ENCODE data around the gene LRFN3.
A peak's percentile ranks its signal among the peaks of the same experiment; 100 is the strongest.

LRFN3 gene

DNA sequence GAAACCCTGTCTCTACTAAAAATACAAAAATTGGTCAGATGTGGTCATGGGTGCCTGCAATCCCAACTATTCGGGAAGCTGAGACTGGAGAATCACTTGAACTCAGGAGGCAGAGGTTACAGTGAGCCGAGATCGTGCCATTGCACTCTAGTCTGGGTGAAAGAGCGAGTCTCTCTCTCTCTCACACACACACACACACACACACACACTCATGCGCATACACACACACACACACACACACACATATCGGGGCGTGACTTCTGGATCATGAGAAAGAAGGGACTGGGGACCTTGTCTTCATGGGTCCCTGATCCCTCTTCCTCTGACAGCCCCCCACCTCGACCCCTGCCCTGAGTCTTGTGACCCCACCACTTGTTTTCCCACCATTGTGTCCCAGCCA, 47.0 kb downstream of the LRFN3 start:
- H3K4me3 ChIP-seq (ENCODE audit: control insufficient read depth in 1 of 7, extremely low read depth in 1 of 7, insufficient read depth in 4 of 7, low read depth in 2 of 7, low read length in 6 of 7), result no peak overlapping the region
- no peaks in the 10 kb centered on the region for H3K9me3 ChIP-seq (ENCODE audit: control extremely low read depth in 1 of 5, control insufficient read depth in 4 of 5, insufficient read depth in 2 of 5, low read depth in 1 of 5, low read length in 4 of 5)
- 82% methylated on average over 5 of the region's 8 CpGs for WGBS (ENCODE audit: insufficient coverage)
- CTCF ChIA-PET, result no interaction called here
- DNase-seq, result no peak
- H3K4me1 ChIP-seq (ENCODE audit: control extremely low read depth in 1 of 4, control insufficient read depth in 4 of 4, insufficient read depth in 4 of 4, low read length in 3 of 4), result peaks cover 0 to 8% (median 5%) of the 10 kb centered on the region in 4 experiments
- peaks cover 0 to 29% (median 11%) of the 10 kb centered on the region in 5 experiments for H3K27me3 ChIP-seq (replicated peaks in 2 of 5; ENCODE audit: control insufficient read depth in 4 of 5, insufficient read depth in 5 of 5, low read length in 4 of 5)
- POLR2A ChIA-PET, result no interaction called here
- no peak overlapping the region for H3K27ac ChIP-seq (ENCODE audit: insufficient read depth in 1 of 2, low read depth in 1 of 2, low read length in 2 of 2, poor library complexity in 1 of 2, severe bottlenecking in 2 of 2)
- no peaks in the 10 kb centered on the region for H3K36me3 ChIP-seq (ENCODE audit: control insufficient read depth in 4 of 4, insufficient read depth in 4 of 4, low read length in 3 of 4)

DNA sequence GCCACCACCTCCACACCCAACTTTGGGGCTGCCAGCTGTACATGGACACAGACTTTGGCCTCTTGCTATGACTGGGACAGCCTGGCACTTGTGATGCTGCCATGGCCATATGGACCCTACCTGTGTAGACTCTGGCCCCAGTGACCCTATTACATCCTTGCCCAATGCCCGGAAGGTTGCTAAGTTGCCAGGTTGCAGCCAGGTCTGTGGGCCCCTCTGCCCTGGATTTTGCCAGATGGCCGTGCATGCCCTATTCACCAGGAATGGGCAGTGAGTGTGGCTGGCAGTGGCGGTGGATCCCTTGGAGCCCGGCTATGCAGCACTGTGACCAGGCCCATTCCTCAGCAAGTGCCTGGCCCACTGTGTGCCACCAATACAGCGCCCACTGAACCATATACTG, 49.9 kb downstream of the LRFN3 start:
- no peaks in the 10 kb centered on the region for H3K36me3 ChIP-seq (ENCODE audit: control insufficient read depth in 4 of 4, insufficient read depth in 4 of 4, low read length in 3 of 4)
- no peak overlapping the region for H3K4me3 ChIP-seq (ENCODE audit: control insufficient read depth in 1 of 7, extremely low read depth in 1 of 7, insufficient read depth in 4 of 7, low read depth in 2 of 7, low read length in 6 of 7)
- no peak for DNase-seq
- peaks cover 0 to 13% (median 8%) of the 10 kb centered on the region in 5 experiments for H3K27me3 ChIP-seq (replicated peaks in 2 of 5; ENCODE audit: control insufficient read depth in 4 of 5, insufficient read depth in 5 of 5, low read length in 4 of 5)
- no peak overlapping the region for H3K27ac ChIP-seq (ENCODE audit: insufficient read depth in 1 of 2, low read depth in 1 of 2, low read length in 2 of 2, poor library complexity in 1 of 2, severe bottlenecking in 2 of 2)
- WGBS (ENCODE audit: insufficient coverage), result 98% methylated on average over 5 of the region's 5 CpGs
- no peaks in the 10 kb centered on the region for H3K9me3 ChIP-seq (ENCODE audit: control extremely low read depth in 1 of 5, control insufficient read depth in 4 of 5, insufficient read depth in 2 of 5, low read depth in 1 of 5, low read length in 4 of 5)
- H3K4me1 ChIP-seq (ENCODE audit: control extremely low read depth in 1 of 4, control insufficient read depth in 4 of 4, insufficient read depth in 4 of 4, low read length in 3 of 4), result peaks cover 0 to 8% (median 5%) of the 10 kb centered on the region in 4 experiments
- POLR2A ChIA-PET, result no interaction called here
- CTCF ChIA-PET, result no interaction called here

DNA sequence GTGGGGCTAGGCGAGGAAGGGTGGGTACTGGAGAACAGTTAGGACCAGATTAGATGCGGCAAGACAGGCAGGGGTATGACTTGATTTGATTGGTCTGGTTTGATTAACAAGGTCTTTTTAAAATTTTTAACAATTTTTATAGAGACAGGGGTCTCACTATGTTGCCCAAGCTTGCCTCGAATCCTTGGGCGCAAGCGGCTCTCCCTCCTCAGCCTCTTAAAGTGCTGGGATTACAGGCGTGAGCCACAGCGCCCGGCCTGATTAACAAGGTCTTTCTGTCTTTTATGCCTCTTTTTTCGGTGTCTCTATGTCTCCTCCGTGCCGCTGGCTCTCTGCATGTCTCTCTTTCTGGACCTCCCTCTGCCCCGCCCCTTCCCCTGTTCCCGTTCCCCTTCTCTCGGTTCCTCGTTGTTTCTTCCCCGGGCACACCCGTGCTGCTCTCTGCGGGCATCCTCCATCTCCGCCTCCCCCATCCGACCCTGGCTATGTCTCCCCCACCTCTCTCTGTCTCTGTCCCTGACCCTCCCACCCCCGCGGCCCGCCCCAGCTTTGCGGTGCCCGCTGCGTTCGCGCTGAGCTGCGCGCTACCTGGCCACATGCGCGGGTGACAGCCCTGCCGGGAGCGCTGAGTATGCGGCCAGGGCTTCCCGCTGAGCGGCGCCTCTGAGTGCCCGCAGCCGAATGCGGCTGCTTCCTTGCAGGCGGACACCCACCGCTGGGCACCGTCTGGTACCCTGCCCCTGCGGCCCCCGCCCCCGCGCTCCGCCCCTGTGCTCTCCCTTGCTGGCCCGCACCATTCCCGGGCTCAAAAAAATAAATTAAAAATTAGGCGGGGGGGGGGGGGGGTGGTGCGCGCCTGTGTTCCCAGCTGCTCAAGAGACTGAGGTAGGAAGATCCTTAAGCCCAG, 50.7 kb downstream of the LRFN3 start:
- H3K4me3 ChIP-seq (ENCODE audit: control insufficient read depth in 1 of 7, extremely low read depth in 1 of 7, insufficient read depth in 4 of 7, low read depth in 2 of 7, low read length in 6 of 7), result peak overlapping the region in 6 of 7 experiments; percentile 10 to 74 (median 55)
- ChIA-PET CTCF (interaction anchor here (1.4 to 1.5 kb wide), 2 partner anchors 10 to 13 kb away, joined by 4 read pairs; no protein-coding TSS in a partner anchor), POLR2A (no interaction called here)

DNA sequence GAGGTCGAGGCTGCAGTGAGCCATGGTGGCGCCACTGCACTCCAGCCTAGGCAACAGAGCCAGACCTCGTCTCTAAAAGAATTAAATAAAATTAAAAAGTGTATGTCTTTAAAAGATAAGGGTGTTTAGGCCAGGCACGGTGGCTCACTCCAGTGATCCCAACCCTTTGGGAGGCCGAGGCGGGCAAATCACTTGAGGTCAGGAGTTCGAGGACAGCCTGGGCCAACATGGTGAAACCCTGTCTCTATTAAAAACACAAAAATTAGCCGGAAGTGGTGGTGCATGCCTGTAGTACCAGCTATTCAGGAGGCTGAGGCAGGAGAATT, 51.4 kb downstream of the LRFN3 start:
- H3K9me3 ChIP-seq (ENCODE audit: control extremely low read depth in 1 of 5, control insufficient read depth in 4 of 5, insufficient read depth in 2 of 5, low read depth in 1 of 5, low read length in 4 of 5), result no peaks in the 10 kb centered on the region
- ChIA-PET POLR2A (no interaction called here), CTCF (interaction anchor here (1.4 to 1.5 kb wide), 2 partner anchors 9 to 13 kb away, joined by 4 read pairs; no protein-coding TSS in a partner anchor)
- WGBS (ENCODE audit: insufficient coverage), result 31% methylated on average over 4 of the region's 8 CpGs
- H3K27me3 ChIP-seq (replicated peaks in 2 of 5; ENCODE audit: control insufficient read depth in 4 of 5, insufficient read depth in 5 of 5, low read length in 4 of 5), result peaks cover 0 to 8% (median 5%) of the 10 kb centered on the region in 5 experiments
- no peak for DNase-seq
- no peak overlapping the region for H3K27ac ChIP-seq (ENCODE audit: insufficient read depth in 1 of 2, low read depth in 1 of 2, low read length in 2 of 2, poor library complexity in 1 of 2, severe bottlenecking in 2 of 2)
- peak overlapping the region in 1 of 7 experiments; percentile 74 for H3K4me3 ChIP-seq (ENCODE audit: control insufficient read depth in 1 of 7, extremely low read depth in 1 of 7, insufficient read depth in 4 of 7, low read depth in 2 of 7, low read length in 6 of 7)
- peaks cover 0 to 8% (median 5%) of the 10 kb centered on the region in 4 experiments for H3K4me1 ChIP-seq (ENCODE audit: control extremely low read depth in 1 of 4, control insufficient read depth in 4 of 4, insufficient read depth in 4 of 4, low read length in 3 of 4)
- no peaks in the 10 kb centered on the region for H3K36me3 ChIP-seq (ENCODE audit: control insufficient read depth in 4 of 4, insufficient read depth in 4 of 4, low read length in 3 of 4)

More for the DNA sequence above, 50.7 kb downstream of the LRFN3 start:
- WGBS (ENCODE audit: insufficient coverage), result 10% methylated on average over 38 of the region's 54 CpGs
- peak; percentile 21 to 53 (median 49) for DNase-seq
- no peaks in the 10 kb centered on the region for H3K36me3 ChIP-seq (ENCODE audit: control insufficient read depth in 4 of 4, insufficient read depth in 4 of 4, low read length in 3 of 4)
- H3K4me1 ChIP-seq (ENCODE audit: control extremely low read depth in 1 of 4, control insufficient read depth in 4 of 4, insufficient read depth in 4 of 4, low read length in 3 of 4), result peaks cover 0 to 8% (median 5%) of the 10 kb centered on the region in 4 experiments
- no peaks in the 10 kb centered on the region for H3K9me3 ChIP-seq (ENCODE audit: control extremely low read depth in 1 of 5, control insufficient read depth in 4 of 5, insufficient read depth in 2 of 5, low read depth in 1 of 5, low read length in 4 of 5)
- H3K27me3 ChIP-seq (replicated peaks in 2 of 5; ENCODE audit: control insufficient read depth in 4 of 5, insufficient read depth in 5 of 5, low read length in 4 of 5), result peaks cover 0 to 13% (median 8%) of the 10 kb centered on the region in 5 experiments
- H3K27ac ChIP-seq (ENCODE audit: insufficient read depth in 1 of 2, low read depth in 1 of 2, low read length in 2 of 2, poor library complexity in 1 of 2, severe bottlenecking in 2 of 2), result no peak overlapping the region

DNA sequence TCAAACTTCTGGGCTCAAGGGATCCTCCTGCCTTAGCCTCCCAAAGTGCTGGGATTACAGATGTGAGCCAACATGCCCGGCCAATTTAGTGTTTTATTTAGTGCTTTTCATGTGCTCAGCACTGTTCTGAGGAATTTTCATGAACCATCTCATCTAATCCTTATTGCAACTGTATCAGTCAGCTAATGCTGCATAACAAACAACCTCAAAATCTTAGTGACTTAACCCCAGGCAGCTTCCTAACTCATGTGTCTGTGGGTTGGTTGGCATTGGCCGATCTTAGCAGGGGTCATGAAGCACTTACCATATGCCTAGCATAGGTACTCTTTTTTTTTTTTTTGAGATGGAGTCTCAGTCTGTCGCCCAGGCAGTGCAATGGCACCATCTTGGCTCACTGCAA, 52.6 kb downstream of the LRFN3 start:
- 100% methylated on average over 2 of the region's 3 CpGs for WGBS (ENCODE audit: insufficient coverage)

DNA sequence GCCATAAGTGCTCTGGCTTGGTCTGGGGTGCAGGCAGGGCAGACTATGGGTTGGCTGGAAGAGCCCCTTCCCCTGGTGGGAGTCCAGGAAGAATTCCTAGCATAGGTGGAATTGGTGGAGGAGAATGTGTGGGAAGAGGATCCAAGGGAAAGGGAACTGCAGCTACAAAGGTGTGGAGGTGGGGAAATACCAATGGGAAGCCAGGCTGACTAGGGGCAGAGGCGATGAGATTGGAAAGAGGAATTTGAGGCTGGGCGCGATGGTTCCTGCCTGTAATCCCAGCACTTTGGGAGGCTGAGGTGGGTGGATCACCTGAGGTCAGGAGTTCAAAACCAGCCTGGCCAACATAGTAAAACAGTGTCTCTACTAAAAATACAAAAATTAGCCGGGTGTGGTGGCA, 54.0 kb downstream of the LRFN3 start:
- no peak overlapping the region for H3K27ac ChIP-seq (ENCODE audit: insufficient read depth in 1 of 2, low read depth in 1 of 2, low read length in 2 of 2, poor library complexity in 1 of 2, severe bottlenecking in 2 of 2)
- CTCF ChIA-PET, result no interaction called here
- no peaks in the 10 kb centered on the region for H3K9me3 ChIP-seq (ENCODE audit: control extremely low read depth in 1 of 5, control insufficient read depth in 4 of 5, insufficient read depth in 2 of 5, low read depth in 1 of 5, low read length in 4 of 5)
- no peak overlapping the region for H3K4me3 ChIP-seq (ENCODE audit: control insufficient read depth in 1 of 7, extremely low read depth in 1 of 7, insufficient read depth in 4 of 7, low read depth in 2 of 7, low read length in 6 of 7)
- DNase-seq, result no peak
- WGBS (ENCODE audit: insufficient coverage), result 94% methylated on average over 3 of the region's 4 CpGs
- peaks cover 0 to 5% (median 0%) of the 10 kb centered on the region in 5 experiments for H3K27me3 ChIP-seq (replicated peaks in 2 of 5; ENCODE audit: control insufficient read depth in 4 of 5, insufficient read depth in 5 of 5, low read length in 4 of 5)
- POLR2A ChIA-PET, result no interaction called here
- peaks cover 0 to 19% (median 11%) of the 10 kb centered on the region in 4 experiments for H3K4me1 ChIP-seq (ENCODE audit: control extremely low read depth in 1 of 4, control insufficient read depth in 4 of 4, insufficient read depth in 4 of 4, low read length in 3 of 4)
- H3K36me3 ChIP-seq (ENCODE audit: control insufficient read depth in 4 of 4, insufficient read depth in 4 of 4, low read length in 3 of 4), result no peaks in the 10 kb centered on the region

More for the DNA sequence above, 52.6 kb downstream of the LRFN3 start:
- no peak for DNase-seq
- Histone ChIP-seq H3K27me3 (replicated peaks in 2 of 5; ENCODE audit: control insufficient read depth in 4 of 5, insufficient read depth in 5 of 5, low read length in 4 of 5) (peaks cover 0 to 7% (median under 1%) of the 10 kb centered on the region in 5 experiments), H3K4me1 (ENCODE audit: control extremely low read depth in 1 of 4, control insufficient read depth in 4 of 4, insufficient read depth in 4 of 4, low read length in 3 of 4) (peaks cover 0 to 9% (median 5%) of the 10 kb centered on the region in 4 experiments), H3K9me3 (ENCODE audit: control extremely low read depth in 1 of 5, control insufficient read depth in 4 of 5, insufficient read depth in 2 of 5, low read depth in 1 of 5, low read length in 4 of 5) (no peaks in the 10 kb centered on the region), H3K4me3 (ENCODE audit: control insufficient read depth in 1 of 7, extremely low read depth in 1 of 7, insufficient read depth in 4 of 7, low read depth in 2 of 7, low read length in 6 of 7) (no peak overlapping the region), H3K27ac (ENCODE audit: insufficient read depth in 1 of 2, low read depth in 1 of 2, low read length in 2 of 2, poor library complexity in 1 of 2, severe bottlenecking in 2 of 2) (no peak overlapping the region), H3K36me3 (ENCODE audit: control insufficient read depth in 4 of 4, insufficient read depth in 4 of 4, low read length in 3 of 4) (no peaks in the 10 kb centered on the region)
- CTCF ChIA-PET, result no interaction called here
- POLR2A ChIA-PET, result no interaction called here

Data from common myeloid progenitor, CD34-positive (primary cell).